ENCODE results near the gene ISG20L2.
"Not testable (repeated sequence)": the region's sequence is repeated elsewhere in the genome, so short reads cannot be mapped to it uniquely, and the experiment has no call there.

The ISG20L2 gene

GRCh38 chr1:156728599-156729462 is at the start of gene ISG20L2:
TSS of gene ISG20L2 (minus strand) at chr1:156728766. CDS start at chr1:156727652, 1,114 bp downstream.
- DNase-seq (peak; percentile 96), ATAC-seq (peak; percentile 94)
- H3K27ac Mint-ChIP-seq: peak within 1 kb of the TSS; percentile 99
- no peaks in the 10 kb centered on the region for H3K27me3 Mint-ChIP-seq
- no peaks in the 10 kb centered on the region for H3K9me3 Mint-ChIP-seq
- H3K36me3 Mint-ChIP-seq (ENCODE audit: low read depth): peaks cover 20% of the 10 kb centered on the region
- no peak within 1 kb of the TSS for H3K4me3 Mint-ChIP-seq
- H3K4me1 Mint-ChIP-seq: peaks cover 19% of the 10 kb centered on the region

- DNase-seq (no peak), ATAC-seq (no peak)
- Mint-ChIP-seq H3K36me3 (ENCODE audit: low read depth) (peaks cover 38% of the 10 kb centered on the region), H3K4me1 (peaks cover 51% of the 10 kb centered on the region), H3K27me3 (no peaks in the 10 kb centered on the region), H3K4me3 (no peak overlapping the region), H3K27ac (no peak overlapping the region), H3K9me3 (no peaks in the 10 kb centered on the region)
Observed at GRCh38 chr1:156777573-156777972, 49.0 kb upstream of the ISG20L2 start.

GRCh38 chr1:156776942-156777341 is 48.4 kb upstream of the ISG20L2 start:
- DNase-seq: no peak
- peaks cover 57% of the 10 kb centered on the region for H3K4me1 Mint-ChIP-seq
- no peaks in the 10 kb centered on the region for H3K9me3 Mint-ChIP-seq
- no peaks in the 10 kb centered on the region for H3K27me3 Mint-ChIP-seq
- H3K4me3 Mint-ChIP-seq: no peak overlapping the region
- no peak for ATAC-seq
- no peak overlapping the region for H3K27ac Mint-ChIP-seq
- peaks cover 37% of the 10 kb centered on the region for H3K36me3 Mint-ChIP-seq (ENCODE audit: low read depth)

GRCh38 chr1:156775799-156776198 is 47.2 kb upstream of the ISG20L2 start:
- peaks cover 37% of the 10 kb centered on the region for H3K36me3 Mint-ChIP-seq (ENCODE audit: low read depth)
- H3K9me3 Mint-ChIP-seq: no peaks in the 10 kb centered on the region
- peaks cover 55% of the 10 kb centered on the region for H3K4me1 Mint-ChIP-seq
- peak overlapping the region; percentile 17 for H3K27ac Mint-ChIP-seq
- ATAC-seq (peak; percentile 75), DNase-seq (no peak)
- H3K27me3 Mint-ChIP-seq: no peaks in the 10 kb centered on the region
- no peak overlapping the region for H3K4me3 Mint-ChIP-seq

GRCh38 chr1:156773607-156774006 is 45.0 kb upstream of the ISG20L2 start:
- H3K36me3 Mint-ChIP-seq (ENCODE audit: low read depth): peaks cover 56% of the 10 kb centered on the region
- no peak overlapping the region for H3K4me3 Mint-ChIP-seq
- DNase-seq (no peak), ATAC-seq (no peak)
- no peaks in the 10 kb centered on the region for H3K27me3 Mint-ChIP-seq
- no peak overlapping the region for H3K27ac Mint-ChIP-seq
- H3K9me3 Mint-ChIP-seq: no peaks in the 10 kb centered on the region
- peaks cover 75% of the 10 kb centered on the region for H3K4me1 Mint-ChIP-seq

GRCh38 chr1:156772728-156773497 is 44.3 kb upstream of the ISG20L2 start:
- ATAC-seq (no peak), DNase-seq (no peak)
- Mint-ChIP-seq H3K27ac (no peak overlapping the region), H3K4me1 (peaks cover 74% of the 10 kb centered on the region), H3K9me3 (no peaks in the 10 kb centered on the region), H3K27me3 (no peaks in the 10 kb centered on the region), H3K36me3 (ENCODE audit: low read depth) (peaks cover 59% of the 10 kb centered on the region), H3K4me3 (peak overlapping the region; percentile 9)

GRCh38 chr1:156772222-156772621 is 43.7 kb upstream of the ISG20L2 start:
- Mint-ChIP-seq H3K27me3 (no peaks in the 10 kb centered on the region), H3K36me3 (ENCODE audit: low read depth) (peaks cover 56% of the 10 kb centered on the region), H3K27ac (no peak overlapping the region), H3K9me3 (no peaks in the 10 kb centered on the region), H3K4me3 (no peak overlapping the region), H3K4me1 (peaks cover 69% of the 10 kb centered on the region)
- ATAC-seq (no peak), DNase-seq (no peak)

GRCh38 chr1:156768610-156769295 is 40.2 kb upstream of the ISG20L2 start:
- Mint-ChIP-seq H3K4me1 (peaks cover 57% of the 10 kb centered on the region), H3K27ac (no peak overlapping the region), H3K4me3 (no peak overlapping the region), H3K9me3 (no peaks in the 10 kb centered on the region), H3K27me3 (no peaks in the 10 kb centered on the region), H3K36me3 (ENCODE audit: low read depth) (peaks cover 51% of the 10 kb centered on the region)
- DNase-seq: no peak
- no peak for ATAC-seq

- Mint-ChIP-seq H3K27ac (no peak overlapping the region), H3K4me3 (no peak overlapping the region), H3K9me3 (no peaks in the 10 kb centered on the region), H3K4me1 (peaks cover 50% of the 10 kb centered on the region), H3K27me3 (no peaks in the 10 kb centered on the region), H3K36me3 (ENCODE audit: low read depth) (peaks cover 44% of the 10 kb centered on the region)
- DNase-seq (peak; percentile 58), ATAC-seq (peak; percentile 3)
Observed at GRCh38 chr1:156767879-156768604, 39.5 kb upstream of the ISG20L2 start.

- ATAC-seq (peak; percentile 96), DNase-seq (peak; percentile 94)
- H3K9me3 Mint-ChIP-seq: no peaks in the 10 kb centered on the region
- no peak within 1 kb of the TSS for H3K27ac Mint-ChIP-seq
- H3K4me1 Mint-ChIP-seq: peaks cover 45% of the 10 kb centered on the region
- peaks cover 37% of the 10 kb centered on the region for H3K36me3 Mint-ChIP-seq (ENCODE audit: low read depth)
- H3K27me3 Mint-ChIP-seq: no peaks in the 10 kb centered on the region
- H3K4me3 Mint-ChIP-seq: no peak within 1 kb of the TSS
Observed at GRCh38 chr1:156767101-156767878, 38.7 kb upstream of the ISG20L2 start, which contains the start of gene PRCC. TSS of gene PRCC (plus strand) at chr1:156767535. CDS start at chr1:156767772, 237 bp downstream.

GRCh38 chr1:156766298-156767100 is 37.9 kb upstream of the ISG20L2 start:
- no peak for ATAC-seq
- Mint-ChIP-seq H3K36me3 (ENCODE audit: low read depth) (peaks cover 32% of the 10 kb centered on the region), H3K9me3 (no peaks in the 10 kb centered on the region), H3K4me1 (peaks cover 39% of the 10 kb centered on the region), H3K4me3 (no peak overlapping the region), H3K27me3 (no peaks in the 10 kb centered on the region), H3K27ac (no peak overlapping the region)
- no peak for DNase-seq

- H3K4me1 Mint-ChIP-seq: peaks cover 31% of the 10 kb centered on the region
- H3K27ac Mint-ChIP-seq: no peak overlapping the region
- no peaks in the 10 kb centered on the region for H3K27me3 Mint-ChIP-seq
- ATAC-seq (no peak), DNase-seq (no peak)
- no peaks in the 10 kb centered on the region for H3K9me3 Mint-ChIP-seq
- H3K36me3 Mint-ChIP-seq (ENCODE audit: low read depth): peaks cover 23% of the 10 kb centered on the region
- no peak overlapping the region for H3K4me3 Mint-ChIP-seq
Observed at GRCh38 chr1:156765666-156766065, 37.1 kb upstream of the ISG20L2 start.

GRCh38 chr1:156765136-156765535 is 36.6 kb upstream of the ISG20L2 start:
- not testable (repeated sequence) for H3K4me3 Mint-ChIP-seq, H3K27ac Mint-ChIP-seq, H3K27me3 Mint-ChIP-seq, DNase-seq, ATAC-seq, H3K9me3 Mint-ChIP-seq
- H3K36me3 Mint-ChIP-seq (ENCODE audit: low read depth): peaks cover 18% of the 10 kb centered on the region
- peaks cover 26% of the 10 kb centered on the region for H3K4me1 Mint-ChIP-seq

Measured in activated naive CD8-positive, alpha-beta T cell treated with anti-CD3 and anti-CD28 coated beads, Interleukin-2, amount 50 U/mL, for 24 hours (primary cell).